Measurements from ENCODE around the gene MEP1A.

DNA sequence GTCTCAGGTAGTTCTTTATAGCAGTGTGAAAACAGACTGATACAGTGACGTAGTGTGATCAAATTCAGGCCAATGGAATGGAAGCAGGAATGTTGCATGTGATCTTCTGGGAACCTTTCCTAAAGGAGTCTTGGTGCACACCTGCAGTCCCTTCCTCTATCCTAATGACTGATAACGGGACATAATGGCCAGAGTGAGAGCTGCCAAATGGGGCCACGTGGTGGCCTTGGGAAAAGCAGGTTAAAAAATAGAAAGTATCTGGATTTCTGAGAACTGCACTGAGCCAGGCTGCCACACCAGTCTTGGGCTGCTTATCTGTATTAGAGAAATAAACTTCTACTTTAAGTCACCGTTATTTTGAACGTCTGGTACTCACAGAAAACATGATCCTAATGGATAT, 51.9 kb downstream of the MEP1A start:
- no peak for TF ChIP-seq ESRRA (IDR thresholded peaks at IDR 0.05; ENCODE audit: borderline replicate concordance, low read length)
- TF ChIP-seq, protein P1, sequence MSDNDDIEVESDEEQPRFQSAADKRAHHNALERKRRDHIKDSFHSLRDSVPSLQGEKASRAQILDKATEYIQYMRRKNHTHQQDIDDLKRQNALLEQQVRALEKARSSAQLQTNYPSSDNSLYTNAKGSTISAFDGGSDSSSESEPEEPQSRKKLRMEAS (IDR thresholded peaks at IDR 0.05): no peak
- TF ChIP-seq, protein P2, sequence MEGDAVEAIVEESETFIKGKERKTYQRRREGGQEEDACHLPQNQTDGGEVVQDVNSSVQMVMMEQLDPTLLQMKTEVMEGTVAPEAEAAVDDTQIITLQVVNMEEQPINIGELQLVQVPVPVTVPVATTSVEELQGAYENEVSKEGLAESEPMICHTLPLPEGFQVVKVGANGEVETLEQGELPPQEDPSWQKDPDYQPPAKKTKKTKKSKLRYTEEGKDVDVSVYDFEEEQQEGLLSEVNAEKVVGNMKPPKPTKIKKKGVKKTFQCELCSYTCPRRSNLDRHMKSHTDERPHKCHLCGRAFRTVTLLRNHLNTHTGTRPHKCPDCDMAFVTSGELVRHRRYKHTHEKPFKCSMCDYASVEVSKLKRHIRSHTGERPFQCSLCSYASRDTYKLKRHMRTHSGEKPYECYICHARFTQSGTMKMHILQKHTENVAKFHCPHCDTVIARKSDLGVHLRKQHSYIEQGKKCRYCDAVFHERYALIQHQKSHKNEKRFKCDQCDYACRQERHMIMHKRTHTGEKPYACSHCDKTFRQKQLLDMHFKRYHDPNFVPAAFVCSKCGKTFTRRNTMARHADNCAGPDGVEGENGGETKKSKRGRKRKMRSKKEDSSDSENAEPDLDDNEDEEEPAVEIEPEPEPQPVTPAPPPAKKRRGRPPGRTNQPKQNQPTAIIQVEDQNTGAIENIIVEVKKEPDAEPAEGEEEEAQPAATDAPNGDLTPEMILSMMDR (IDR thresholded peaks at IDR 0.05): no peak
- no peak for TF ChIP-seq MAZ (IDR thresholded peaks at IDR 0.05; ENCODE audit: borderline replicate concordance, low read depth, low read length)
- TF ChIP-seq NFE2L2 (conservative IDR thresholded peaks at IDR 0.05; ENCODE audit: low read length): no peak
- no peak for TF ChIP-seq MYC (IDR thresholded peaks at IDR 0.05; ENCODE audit: borderline replicate concordance, low read length)
- TF ChIP-seq CEBPB (IDR thresholded peaks at IDR 0.05): no peak
- TF ChIP-seq EHMT2 (IDR thresholded peaks at IDR 0.05; ENCODE audit: low read depth): no peak

Measured in A549 (cell line).